Measurements from ENCODE around the gene FBXO48. TPM values are rescaled to one million over a fixed set of nuclear protein-coding genes. Genes with fewer than 3 reads are reported as not detected.

The FBXO48 gene
- total and polyA plus RNA-seq, 2 donors (not counting 1 experiment from before 2014, with no cell fraction given) = 0.33 to 0.65 TPM

DNA sequence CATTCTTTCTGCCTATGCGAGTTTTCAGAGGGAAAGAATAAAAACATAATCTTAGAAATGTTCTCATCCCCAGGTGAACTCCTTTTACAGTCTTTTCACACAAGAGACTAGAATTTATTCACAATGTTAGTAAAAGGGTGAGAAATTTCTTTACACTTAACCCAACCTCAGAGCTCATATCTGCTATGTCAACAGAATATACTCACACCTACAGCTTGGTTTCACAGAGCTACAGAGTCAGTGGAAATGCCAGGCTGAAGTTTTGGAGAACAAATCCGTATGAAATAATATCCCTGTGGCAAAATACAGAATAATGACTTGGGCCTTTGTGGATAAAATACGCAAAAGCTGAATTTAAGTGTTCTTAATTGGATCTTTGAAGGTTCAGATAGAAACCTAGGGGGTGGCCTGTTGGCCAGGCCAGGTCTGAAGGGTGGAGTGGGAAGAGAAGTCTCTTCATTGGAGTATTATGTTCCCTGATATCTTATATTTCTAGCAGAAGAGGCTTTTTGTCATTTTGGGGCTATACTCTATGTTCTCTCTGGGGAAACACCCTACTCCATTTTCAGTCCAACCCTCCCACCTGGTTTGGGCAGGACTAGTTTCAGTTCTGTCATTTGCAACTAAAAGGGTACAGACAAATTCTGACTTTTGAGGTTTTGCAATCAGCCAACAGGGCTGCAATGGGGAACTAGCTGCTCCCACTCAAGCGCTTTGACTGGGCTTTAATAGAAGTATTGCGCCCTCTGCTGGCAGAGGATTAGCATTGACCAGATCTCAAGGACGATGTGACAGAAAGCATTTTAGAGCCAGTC is 25.7 kb downstream of the FBXO48 start:
- TF ChIP-seq EZH2 (IDR thresholded peaks at IDR 0.05; ENCODE audit: low read length, missing control alignments) = no peak
- TF ChIP-seq, protein P1, sequence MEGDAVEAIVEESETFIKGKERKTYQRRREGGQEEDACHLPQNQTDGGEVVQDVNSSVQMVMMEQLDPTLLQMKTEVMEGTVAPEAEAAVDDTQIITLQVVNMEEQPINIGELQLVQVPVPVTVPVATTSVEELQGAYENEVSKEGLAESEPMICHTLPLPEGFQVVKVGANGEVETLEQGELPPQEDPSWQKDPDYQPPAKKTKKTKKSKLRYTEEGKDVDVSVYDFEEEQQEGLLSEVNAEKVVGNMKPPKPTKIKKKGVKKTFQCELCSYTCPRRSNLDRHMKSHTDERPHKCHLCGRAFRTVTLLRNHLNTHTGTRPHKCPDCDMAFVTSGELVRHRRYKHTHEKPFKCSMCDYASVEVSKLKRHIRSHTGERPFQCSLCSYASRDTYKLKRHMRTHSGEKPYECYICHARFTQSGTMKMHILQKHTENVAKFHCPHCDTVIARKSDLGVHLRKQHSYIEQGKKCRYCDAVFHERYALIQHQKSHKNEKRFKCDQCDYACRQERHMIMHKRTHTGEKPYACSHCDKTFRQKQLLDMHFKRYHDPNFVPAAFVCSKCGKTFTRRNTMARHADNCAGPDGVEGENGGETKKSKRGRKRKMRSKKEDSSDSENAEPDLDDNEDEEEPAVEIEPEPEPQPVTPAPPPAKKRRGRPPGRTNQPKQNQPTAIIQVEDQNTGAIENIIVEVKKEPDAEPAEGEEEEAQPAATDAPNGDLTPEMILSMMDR (conservative IDR thresholded peaks at IDR 0.05 in 1 of 2, IDR thresholded peaks at IDR 0.05 in 1 of 2; ENCODE audit: low read depth in 1 of 2, low read length in 2 of 2) = peak; percentile 90 to 91
- H3K9ac ChIP-seq (ENCODE audit: insufficient read depth, low read length) = no peak overlapping the region
- H2AFZ ChIP-seq (ENCODE audit: low read length) = no peak overlapping the region
- no peaks in the 10 kb centered on the region for H3K36me3 ChIP-seq (ENCODE audit: control insufficient read depth, insufficient read depth, low read length)
- peak; percentile 75 to 93 for DNase-seq (ENCODE audit: low read depth in 2 of 2)
- no peaks in the 10 kb centered on the region for H4K20me1 ChIP-seq (ENCODE audit: control insufficient read depth, extremely low read depth, insufficient read depth, low read length)
- no peaks in the 10 kb centered on the region for H3K27me3 ChIP-seq (ENCODE audit: control insufficient read depth, insufficient read depth, low read length)
- no peak overlapping the region for H3K4me3 ChIP-seq (replicated peaks in 1 of 4; ENCODE audit: control extremely low read depth in 1 of 4, insufficient read depth in 1 of 4, low read depth in 3 of 4, low read length in 4 of 4)
- no peak overlapping the region for H3K27ac ChIP-seq (ENCODE audit: insufficient read depth, low read length)
- no peaks in the 10 kb centered on the region for H3K79me2 ChIP-seq (ENCODE audit: control insufficient read depth, insufficient read depth, low read length)
- no peak overlapping the region for H3K4me2 ChIP-seq (ENCODE audit: extremely low read depth, insufficient read depth, low read length)
- H3K9me3 ChIP-seq (ENCODE audit: control insufficient read depth, insufficient read depth, low read depth, low read length) = no peaks in the 10 kb centered on the region
- no peaks in the 10 kb centered on the region for H3K4me1 ChIP-seq (ENCODE audit: control insufficient read depth, extremely low read depth, insufficient read depth, low read length)

DNA sequence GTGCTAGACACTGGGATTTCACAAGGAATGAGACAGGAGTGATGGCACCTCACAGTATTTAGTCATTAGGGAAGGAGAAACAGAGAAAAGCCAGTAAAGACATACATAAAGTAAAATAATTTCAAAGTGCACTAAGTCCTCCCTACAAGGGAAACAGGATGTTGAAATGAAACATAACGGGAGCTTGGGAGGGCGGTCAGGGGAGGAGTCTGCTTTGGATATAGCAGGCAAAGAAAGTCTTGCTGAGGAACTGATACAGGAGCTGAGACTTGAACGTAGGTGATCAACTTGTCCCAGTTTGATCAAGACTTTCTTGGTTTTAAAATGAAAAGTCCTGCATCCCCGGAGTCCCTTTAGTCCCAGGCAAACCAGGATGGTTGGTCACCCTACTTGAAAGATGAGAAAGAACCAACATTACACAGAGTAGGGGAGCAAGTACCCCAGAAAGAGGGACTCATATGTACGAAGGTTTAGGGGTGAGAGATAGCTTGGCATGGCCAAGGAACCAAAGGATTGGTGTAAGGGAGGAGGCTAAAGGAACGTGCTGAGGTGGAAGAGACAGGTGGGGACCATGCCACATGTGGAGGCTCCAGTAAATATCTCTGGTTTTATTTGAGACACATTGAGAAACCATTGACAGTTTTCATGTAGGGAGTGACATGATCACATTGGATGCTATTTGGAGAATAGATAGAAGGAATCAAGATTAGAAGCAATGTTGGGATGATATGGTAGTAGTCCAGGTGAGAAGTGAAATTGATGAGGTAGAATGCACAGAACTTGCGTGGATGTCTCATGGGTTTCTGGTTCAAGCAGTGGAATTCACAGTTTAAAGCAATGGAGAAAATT is 28.4 kb downstream of the FBXO48 start:
- Histone ChIP-seq H2AFZ (ENCODE audit: low read length) (peak overlapping the region; percentile 65), H3K27ac (ENCODE audit: insufficient read depth, low read length) (no peak overlapping the region), H3K9me3 (ENCODE audit: control insufficient read depth, insufficient read depth, low read depth, low read length) (no peaks in the 10 kb centered on the region), H3K36me3 (ENCODE audit: control insufficient read depth, insufficient read depth, low read length) (no peaks in the 10 kb centered on the region), H3K4me1 (ENCODE audit: control insufficient read depth, extremely low read depth, insufficient read depth, low read length) (no peaks in the 10 kb centered on the region), H3K4me3 (replicated peaks in 1 of 4; ENCODE audit: control extremely low read depth in 1 of 4, insufficient read depth in 1 of 4, low read depth in 3 of 4, low read length in 4 of 4) (no peak overlapping the region), H3K27me3 (ENCODE audit: control insufficient read depth, insufficient read depth, low read length) (no peaks in the 10 kb centered on the region), H3K9ac (ENCODE audit: insufficient read depth, low read length) (no peak overlapping the region), H3K79me2 (ENCODE audit: control insufficient read depth, insufficient read depth, low read length) (no peaks in the 10 kb centered on the region), H3K4me2 (ENCODE audit: extremely low read depth, insufficient read depth, low read length) (peak overlapping the region; percentile 40), H4K20me1 (ENCODE audit: control insufficient read depth, extremely low read depth, insufficient read depth, low read length) (no peaks in the 10 kb centered on the region)
- no peak for TF ChIP-seq EZH2 (IDR thresholded peaks at IDR 0.05; ENCODE audit: low read length, missing control alignments)
- TF ChIP-seq, protein P1 (conservative IDR thresholded peaks at IDR 0.05 in 1 of 2, IDR thresholded peaks at IDR 0.05 in 1 of 2; ENCODE audit: low read depth in 1 of 2, low read length in 2 of 2) = no peak
- no peak for DNase-seq (ENCODE audit: low read depth in 2 of 2)

DNA sequence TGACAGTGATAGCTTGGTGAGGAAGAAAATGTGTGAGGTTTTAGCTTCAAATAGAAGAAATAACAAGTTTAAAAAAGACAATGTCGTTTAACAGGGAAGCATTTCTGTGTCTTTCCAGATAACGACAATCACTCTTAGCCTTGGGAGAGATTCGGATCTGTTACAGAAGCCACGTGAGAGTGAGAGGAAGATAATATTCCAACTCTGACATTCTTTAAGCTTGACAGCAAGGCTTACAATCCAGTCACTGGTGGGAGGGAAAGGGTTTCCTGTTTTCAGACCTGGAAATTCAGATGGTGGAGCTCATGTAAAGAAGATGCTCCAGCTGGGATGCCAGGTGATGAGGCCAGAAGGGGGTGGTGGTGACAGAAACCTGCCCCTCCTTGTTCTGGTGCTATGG is 30.8 kb downstream of the FBXO48 start:
- Histone ChIP-seq H3K4me1 (ENCODE audit: control insufficient read depth, extremely low read depth, insufficient read depth, low read length) (no peaks in the 10 kb centered on the region), H4K20me1 (ENCODE audit: control insufficient read depth, extremely low read depth, insufficient read depth, low read length) (no peaks in the 10 kb centered on the region), H3K4me3 (replicated peaks in 1 of 4; ENCODE audit: control extremely low read depth in 1 of 4, insufficient read depth in 1 of 4, low read depth in 3 of 4, low read length in 4 of 4) (no peak overlapping the region), H3K27me3 (ENCODE audit: control insufficient read depth, insufficient read depth, low read length) (no peaks in the 10 kb centered on the region), H2AFZ (ENCODE audit: low read length) (peak overlapping the region; percentile 54), H3K79me2 (ENCODE audit: control insufficient read depth, insufficient read depth, low read length) (no peaks in the 10 kb centered on the region), H3K9ac (ENCODE audit: insufficient read depth, low read length) (no peak overlapping the region), H3K9me3 (ENCODE audit: control insufficient read depth, insufficient read depth, low read depth, low read length) (no peaks in the 10 kb centered on the region), H3K4me2 (ENCODE audit: extremely low read depth, insufficient read depth, low read length) (no peak overlapping the region), H3K27ac (ENCODE audit: insufficient read depth, low read length) (no peak overlapping the region), H3K36me3 (ENCODE audit: control insufficient read depth, insufficient read depth, low read length) (no peaks in the 10 kb centered on the region)
- peak in 1 of 2 donors; percentile 30 for DNase-seq (ENCODE audit: low read depth in 2 of 2)
- TF ChIP-seq EZH2 (IDR thresholded peaks at IDR 0.05; ENCODE audit: low read length, missing control alignments) = no peak
- TF ChIP-seq, protein P1 (conservative IDR thresholded peaks at IDR 0.05 in 1 of 2, IDR thresholded peaks at IDR 0.05 in 1 of 2; ENCODE audit: low read depth in 1 of 2, low read length in 2 of 2) = no peak

Data from fibroblast of lung (primary cell).